Fibroblast of lung (primary cell): ENCODE measurements around the gene ZNF521.

Experiments
- EZH2 ChIP-seq: IDR thresholded peaks from 2 replicates; pipeline ENCODE4 v1.5.1; 2012; ENCODE audit warnings: low read length, control low read depth, mild to moderate bottlenecking; ENCODE audit errors: missing control alignments
- TF ChIP-seq, protein P1 (sequence below), 2 donors: IDR thresholded peaks in 1 of 2; conservative IDR thresholded peaks in 1 of 2; 1 replicate in 1 of 2; 2 replicates in 1 of 2; pipeline ENCODE4 v1.5.1; 2011 to 2012; ENCODE audit warnings: low read length in 2 of 2, control low read depth in 1 of 2, inconsistent platforms in 1 of 2, low read depth in 1 of 2, mild to moderate bottlenecking in 1 of 2

DNA sequence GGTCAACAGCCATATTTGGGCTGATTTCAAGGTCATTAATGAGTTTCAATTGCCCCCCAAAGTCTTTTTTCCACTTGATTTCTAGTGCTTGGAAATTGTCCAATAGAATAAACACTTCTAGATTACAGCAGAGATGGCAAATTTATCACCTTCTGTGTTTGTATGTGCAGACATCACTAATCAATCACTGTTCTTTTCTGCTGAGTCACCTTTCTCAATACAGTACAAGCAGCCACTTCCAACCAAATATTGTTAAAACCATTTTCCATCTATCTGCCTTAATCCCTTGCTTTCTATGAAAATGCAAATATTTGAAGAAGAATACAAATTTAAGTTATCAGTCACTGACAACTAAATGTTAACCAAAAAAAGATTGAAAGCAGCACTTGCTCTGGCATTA, 40.2 kb upstream of the ZNF521 start:
- TF ChIP-seq, protein P1, sequence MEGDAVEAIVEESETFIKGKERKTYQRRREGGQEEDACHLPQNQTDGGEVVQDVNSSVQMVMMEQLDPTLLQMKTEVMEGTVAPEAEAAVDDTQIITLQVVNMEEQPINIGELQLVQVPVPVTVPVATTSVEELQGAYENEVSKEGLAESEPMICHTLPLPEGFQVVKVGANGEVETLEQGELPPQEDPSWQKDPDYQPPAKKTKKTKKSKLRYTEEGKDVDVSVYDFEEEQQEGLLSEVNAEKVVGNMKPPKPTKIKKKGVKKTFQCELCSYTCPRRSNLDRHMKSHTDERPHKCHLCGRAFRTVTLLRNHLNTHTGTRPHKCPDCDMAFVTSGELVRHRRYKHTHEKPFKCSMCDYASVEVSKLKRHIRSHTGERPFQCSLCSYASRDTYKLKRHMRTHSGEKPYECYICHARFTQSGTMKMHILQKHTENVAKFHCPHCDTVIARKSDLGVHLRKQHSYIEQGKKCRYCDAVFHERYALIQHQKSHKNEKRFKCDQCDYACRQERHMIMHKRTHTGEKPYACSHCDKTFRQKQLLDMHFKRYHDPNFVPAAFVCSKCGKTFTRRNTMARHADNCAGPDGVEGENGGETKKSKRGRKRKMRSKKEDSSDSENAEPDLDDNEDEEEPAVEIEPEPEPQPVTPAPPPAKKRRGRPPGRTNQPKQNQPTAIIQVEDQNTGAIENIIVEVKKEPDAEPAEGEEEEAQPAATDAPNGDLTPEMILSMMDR (conservative IDR thresholded peaks at IDR 0.05 in 1 of 2, IDR thresholded peaks at IDR 0.05 in 1 of 2; ENCODE audit: low read depth in 1 of 2, low read length in 2 of 2): no peak
- no peak for TF ChIP-seq EZH2
